SK-N-SH treated with all-trans-retinoic acid at 6 μM for 48 hours (cell line): ENCODE data around the gene ARIH2.
"Not testable (repeated sequence)": the region's sequence is repeated elsewhere in the genome, so short reads cannot be mapped to it uniquely, and the experiment has no call there.

Experiments used
- ATAC-seq: fragments of 200-7000 bp; cut with Tn5 transposase; 3 replicates; pipeline ENCODE4 v1.9.1; 2020; ENCODE audit warnings: mild to moderate bottlenecking, moderate library complexity
- ARNTL ChIP-seq: fragments of 450-650 bp; formaldehyde crosslinking; IDR thresholded peaks from 2 replicates; pipeline ENCODE4 v1.5.0; 2020; ENCODE audit warnings: low read depth, mild to moderate bottlenecking, moderate library complexity, borderline replicate concordance
- BACH2 ChIP-seq: fragments of 250-450 bp; sonication (Bioruptor Pico); IDR thresholded peaks from 2 replicates; pipeline ENCODE4 v1.9.0; 2021; ENCODE audit warnings: mild to moderate bottlenecking, borderline replicate concordance
- CSRNP3 ChIP-seq: fragments of 250-450 bp; sonication (Bioruptor Pico); IDR thresholded peaks from 2 replicates; pipeline ENCODE4 v1.5.1; 2021; ENCODE audit warnings: mild to moderate bottlenecking, moderate library complexity
- ESRRG ChIP-seq: fragments of 250-450 bp; sonication (Bioruptor Pico); IDR thresholded peaks from 2 replicates; pipeline ENCODE4 v1.6.1; 2021; ENCODE audit warnings: mild to moderate bottlenecking
- GLIS3 ChIP-seq: fragments of 250-450 bp; sonication (Bioruptor Pico); IDR thresholded peaks from 2 replicates; pipeline ENCODE4 v1.5.0; 2020; ENCODE audit warnings: mild to moderate bottlenecking, moderate library complexity
- ISL1 ChIP-seq: fragments of 250-450 bp; sonication (Bioruptor Pico); IDR thresholded peaks from 2 replicates; pipeline ENCODE4 v2.1.2; 2022; ENCODE audit warnings: mild to moderate bottlenecking, moderate library complexity
- OSR1 ChIP-seq: fragments of 250-450 bp; sonication (Bioruptor Pico); IDR thresholded peaks from 2 replicates; pipeline ENCODE4 v1.8.0; 2022; ENCODE audit warnings: moderate library complexity, mild to moderate bottlenecking, inconsistent platforms
- PPARA ChIP-seq: fragments of 250-450 bp; sonication (Bioruptor Pico); IDR thresholded peaks from 2 replicates; pipeline ENCODE4 v1.5.0; 2020; ENCODE audit warnings: mild to moderate bottlenecking, borderline replicate concordance
- RARB ChIP-seq: fragments of 250-450 bp; sonication (Bioruptor Pico); IDR thresholded peaks from 2 replicates; pipeline ENCODE4 v1.8.0; 2021; ENCODE audit warnings: mild to moderate bottlenecking, moderate library complexity
- TCF4 ChIP-seq: fragments of 250-450 bp; sonication (Bioruptor Pico); IDR thresholded peaks from 2 replicates; pipeline ENCODE4 v1.8.0; 2021; ENCODE audit warnings: mild to moderate bottlenecking, moderate library complexity, borderline replicate concordance
- TOX ChIP-seq: fragments of 250-450 bp; sonication (Bioruptor Pico); IDR thresholded peaks from 2 replicates; pipeline ENCODE4 v1.8.0; 2021; ENCODE audit warnings: mild to moderate bottlenecking, moderate library complexity, borderline replicate concordance
- ZC3H10 ChIP-seq: fragments of 250-450 bp; sonication (Bioruptor Pico); IDR thresholded peaks from 2 replicates; pipeline ENCODE4 v1.5.1; 2021; ENCODE audit warnings: mild to moderate bottlenecking, moderate library complexity
- ZFP3 ChIP-seq: fragments of 250-450 bp; sonication (Bioruptor Pico); IDR thresholded peaks from 2 replicates; pipeline ENCODE4 v1.5.0; 2020; ENCODE audit warnings: mild to moderate bottlenecking, moderate library complexity
- ZFP30 ChIP-seq: fragments of 450-650 bp; formaldehyde crosslinking; IDR thresholded peaks from 2 replicates; pipeline ENCODE4 v1.5.0; 2022; ENCODE audit warnings: mild to moderate bottlenecking, moderate library complexity
- ZNF565 ChIP-seq: fragments of 450-650 bp; formaldehyde crosslinking; conservative IDR thresholded peaks from 2 replicates; pipeline ENCODE4 v1.5.0; 2020; ENCODE audit warnings: low read depth, mild to moderate bottlenecking, moderate library complexity
- ZNF70 ChIP-seq: fragments of 450-650 bp; formaldehyde crosslinking; IDR thresholded peaks from 2 replicates; pipeline ENCODE4 v1.5.0; 2020; ENCODE audit warnings: mild to moderate bottlenecking, moderate library complexity
- ZNF8 ChIP-seq: fragments of 450-650 bp; formaldehyde crosslinking; IDR thresholded peaks from 2 replicates; pipeline ENCODE4 v1.5.0; 2020; ENCODE audit warnings: mild to moderate bottlenecking, moderate library complexity
- TF ChIP-seq, protein P1 (sequence below): fragments of 250-450 bp; sonication (Bioruptor Pico); IDR thresholded peaks from 2 replicates; pipeline ENCODE4 v1.5.1; 2020; ENCODE audit warnings: low read depth, mild to moderate bottlenecking, moderate library complexity
- TF ChIP-seq, protein P2 (sequence below): fragments of 250-450 bp; sonication (Bioruptor Pico); IDR thresholded peaks from 2 replicates; pipeline ENCODE4 v1.8.0; 2020; ENCODE audit warnings: mild to moderate bottlenecking, moderate library complexity, borderline replicate concordance
- TF ChIP-seq, protein P3 (sequence below): fragments of 250-450 bp; sonication (Bioruptor Pico); IDR thresholded peaks from 2 replicates; pipeline ENCODE4 v1.8.0; 2021; ENCODE audit warnings: low read depth, mild to moderate bottlenecking, moderate library complexity, borderline replicate concordance

The ARIH2 gene

GRCh38 chr3:49006408-49007067 lies 87.9 kb downstream of the ARIH2 start (continued):
- no peak for TF ChIP-seq ISL1 (CRISPR knock-in tag)

DNA sequence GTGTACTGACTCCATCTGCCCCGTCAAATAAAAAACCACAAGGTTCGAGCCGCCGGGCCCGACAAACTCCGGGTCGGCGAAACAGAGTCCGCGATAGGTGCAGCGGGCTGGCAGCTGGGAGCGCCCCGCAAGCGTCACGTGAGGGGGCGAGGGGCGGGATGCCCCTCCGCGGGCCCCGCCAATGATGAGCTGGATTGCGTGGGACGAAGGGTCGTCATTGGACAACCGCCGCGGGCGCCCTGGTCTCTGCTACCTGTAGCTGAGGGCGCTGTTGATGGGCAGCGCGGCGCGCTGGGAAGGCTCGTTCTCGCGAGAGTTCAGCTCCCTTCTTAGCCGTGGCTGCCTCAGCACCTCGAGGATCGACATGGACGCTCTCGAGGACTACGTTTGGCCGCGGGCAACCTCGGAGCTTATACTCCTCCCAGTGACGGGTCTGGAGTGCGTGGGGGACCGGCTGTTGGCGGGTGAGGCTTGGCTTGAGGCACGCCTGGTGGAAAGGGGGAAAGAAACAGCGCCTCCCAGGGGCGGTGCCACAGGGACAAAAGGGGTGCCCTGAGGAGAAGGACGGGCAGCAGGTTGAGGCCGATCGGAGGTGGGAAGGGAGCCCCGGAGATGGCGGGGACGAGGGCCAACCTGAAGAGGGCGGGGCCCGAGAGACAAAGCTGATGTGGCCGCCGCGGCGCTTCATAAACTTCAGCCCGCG lies 88.6 kb downstream of the ARIH2 start, which contains the start of gene WDR6:
WDR6 (plus strand) TSS at position 324 of the 703 bp plus-strand sequence; CDS start at position 365, 41 bp downstream.
- TF ChIP-seq TOX (CRISPR knock-in tag) = no peak
- TF ChIP-seq, protein P1, sequence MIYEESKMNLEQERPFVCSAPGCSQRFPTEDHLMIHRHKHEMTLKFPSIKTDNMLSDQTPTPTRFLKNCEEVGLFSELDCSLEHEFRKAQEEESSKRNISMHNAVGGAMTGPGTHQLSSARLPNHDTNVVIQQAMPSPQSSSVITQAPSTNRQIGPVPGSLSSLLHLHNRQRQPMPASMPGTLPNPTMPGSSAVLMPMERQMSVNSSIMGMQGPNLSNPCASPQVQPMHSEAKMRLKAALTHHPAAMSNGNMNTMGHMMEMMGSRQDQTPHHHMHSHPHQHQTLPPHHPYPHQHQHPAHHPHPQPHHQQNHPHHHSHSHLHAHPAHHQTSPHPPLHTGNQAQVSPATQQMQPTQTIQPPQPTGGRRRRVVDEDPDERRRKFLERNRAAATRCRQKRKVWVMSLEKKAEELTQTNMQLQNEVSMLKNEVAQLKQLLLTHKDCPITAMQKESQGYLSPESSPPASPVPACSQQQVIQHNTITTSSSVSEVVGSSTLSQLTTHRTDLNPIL (CRISPR knock-in tag) = no peak
- TF ChIP-seq ZNF8 (CRISPR knock-in tag) = no peak
- TF ChIP-seq PPARA = no peak
- TF ChIP-seq BACH2 (CRISPR knock-in tag) = no peak
- TF ChIP-seq ZNF565 (CRISPR knock-in tag) = no peak
- no peak for TF ChIP-seq TCF4
- TF ChIP-seq, protein P2, sequence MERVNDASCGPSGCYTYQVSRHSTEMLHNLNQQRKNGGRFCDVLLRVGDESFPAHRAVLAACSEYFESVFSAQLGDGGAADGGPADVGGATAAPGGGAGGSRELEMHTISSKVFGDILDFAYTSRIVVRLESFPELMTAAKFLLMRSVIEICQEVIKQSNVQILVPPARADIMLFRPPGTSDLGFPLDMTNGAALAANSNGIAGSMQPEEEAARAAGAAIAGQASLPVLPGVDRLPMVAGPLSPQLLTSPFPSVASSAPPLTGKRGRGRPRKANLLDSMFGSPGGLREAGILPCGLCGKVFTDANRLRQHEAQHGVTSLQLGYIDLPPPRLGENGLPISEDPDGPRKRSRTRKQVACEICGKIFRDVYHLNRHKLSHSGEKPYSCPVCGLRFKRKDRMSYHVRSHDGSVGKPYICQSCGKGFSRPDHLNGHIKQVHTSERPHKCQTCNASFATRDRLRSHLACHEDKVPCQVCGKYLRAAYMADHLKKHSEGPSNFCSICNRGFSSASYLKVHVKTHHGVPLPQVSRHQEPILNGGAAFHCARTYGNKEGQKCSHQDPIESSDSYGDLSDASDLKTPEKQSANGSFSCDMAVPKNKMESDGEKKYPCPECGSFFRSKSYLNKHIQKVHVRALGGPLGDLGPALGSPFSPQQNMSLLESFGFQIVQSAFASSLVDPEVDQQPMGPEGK (CRISPR knock-in tag) = no peak
- no peak for TF ChIP-seq ZNF70 (CRISPR knock-in tag)
- TF ChIP-seq RARB (CRISPR knock-in tag) = no peak
- no peak for TF ChIP-seq ARNTL (CRISPR knock-in tag)
- TF ChIP-seq ZC3H10 = no peak
- ATAC-seq = peak; percentile 93

DNA sequence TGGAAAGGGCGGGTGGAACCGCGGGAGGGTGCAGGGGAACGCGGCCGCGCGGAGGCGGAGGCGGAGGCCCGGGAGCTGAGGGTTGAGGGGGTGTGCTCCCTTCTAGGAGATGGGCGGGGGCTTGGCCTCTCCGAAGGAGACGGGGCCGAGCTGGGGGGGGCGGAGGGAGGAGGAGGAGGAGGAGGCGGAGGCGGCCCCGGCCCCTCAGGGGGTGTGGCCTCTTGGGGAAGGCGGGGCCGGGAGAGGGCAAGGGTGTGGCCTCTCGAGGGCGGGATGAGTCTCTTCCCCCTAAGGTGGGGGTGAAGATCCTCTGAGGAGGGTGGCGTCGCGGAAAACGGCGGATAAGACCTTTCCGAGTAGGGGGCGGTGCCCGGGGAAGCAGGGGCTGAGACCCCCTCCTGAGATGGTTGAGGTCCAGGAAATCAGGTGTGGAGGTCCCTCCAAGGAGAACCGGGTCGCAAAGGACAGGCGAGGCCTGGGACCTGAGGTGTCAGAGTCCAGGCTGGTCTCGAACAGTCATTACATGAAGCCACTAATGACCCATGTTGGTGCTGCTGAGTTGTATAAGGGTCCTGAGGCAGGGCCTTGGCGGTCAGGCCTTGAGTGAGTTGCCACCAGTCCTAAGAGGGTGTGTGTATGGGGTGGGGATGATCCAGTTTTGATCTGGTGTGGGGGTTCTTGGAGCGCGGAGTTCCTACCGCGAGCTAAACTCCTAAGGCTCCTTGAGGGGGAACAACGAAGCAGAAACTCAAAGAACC lies 89.3 kb downstream of the ARIH2 start:
- TF ChIP-seq ZNF70 (CRISPR knock-in tag) = no peak
- TF ChIP-seq, protein P1 (CRISPR knock-in tag) = no peak
- no peak for TF ChIP-seq ZFP3 (CRISPR knock-in tag)
- no peak for TF ChIP-seq GLIS3 (CRISPR knock-in tag)
- ATAC-seq = peak; percentile 72

- ATAC-seq = not testable (repeated sequence)
Measured at GRCh38 chr3:49008627-49009026, 90.0 kb downstream of the ARIH2 start.

DNA sequence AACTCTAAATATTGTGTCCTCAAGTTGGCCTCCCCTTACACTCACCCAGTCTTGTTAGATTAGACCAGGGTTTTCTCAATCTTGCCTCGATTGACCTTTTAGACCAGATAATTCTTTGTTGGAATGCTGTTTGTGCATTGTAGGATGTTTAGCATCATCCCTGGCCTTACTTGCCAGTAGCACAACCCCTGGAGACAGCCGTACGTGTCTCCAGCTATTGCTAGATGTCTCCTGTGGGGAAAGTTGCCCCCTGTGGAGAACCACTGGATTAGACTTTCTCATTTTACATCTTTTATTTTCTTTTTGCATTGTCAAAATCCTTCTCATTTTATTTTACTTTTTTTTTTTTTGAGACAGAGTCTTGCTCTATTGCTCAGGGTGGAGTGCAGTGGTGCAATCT lies 90.8 kb downstream of the ARIH2 start:
- TF ChIP-seq ZFP30 (no peak), ESRRG (CRISPR knock-in tag) (no peak), TOX (CRISPR knock-in tag) (no peak), ZNF70 (CRISPR knock-in tag) (no peak), ARNTL (CRISPR knock-in tag) (no peak), GLIS3 (CRISPR knock-in tag) (no peak), ZNF565 (CRISPR knock-in tag) (no peak), ZC3H10 (no peak), OSR1 (CRISPR knock-in tag) (no peak), RARB (CRISPR knock-in tag) (no peak), BACH2 (CRISPR knock-in tag) (no peak), CSRNP3 (CRISPR knock-in tag) (no peak), ZNF8 (CRISPR knock-in tag) (no peak), TCF4 (no peak), ISL1 (CRISPR knock-in tag) (no peak)
- TF ChIP-seq, protein P3, sequence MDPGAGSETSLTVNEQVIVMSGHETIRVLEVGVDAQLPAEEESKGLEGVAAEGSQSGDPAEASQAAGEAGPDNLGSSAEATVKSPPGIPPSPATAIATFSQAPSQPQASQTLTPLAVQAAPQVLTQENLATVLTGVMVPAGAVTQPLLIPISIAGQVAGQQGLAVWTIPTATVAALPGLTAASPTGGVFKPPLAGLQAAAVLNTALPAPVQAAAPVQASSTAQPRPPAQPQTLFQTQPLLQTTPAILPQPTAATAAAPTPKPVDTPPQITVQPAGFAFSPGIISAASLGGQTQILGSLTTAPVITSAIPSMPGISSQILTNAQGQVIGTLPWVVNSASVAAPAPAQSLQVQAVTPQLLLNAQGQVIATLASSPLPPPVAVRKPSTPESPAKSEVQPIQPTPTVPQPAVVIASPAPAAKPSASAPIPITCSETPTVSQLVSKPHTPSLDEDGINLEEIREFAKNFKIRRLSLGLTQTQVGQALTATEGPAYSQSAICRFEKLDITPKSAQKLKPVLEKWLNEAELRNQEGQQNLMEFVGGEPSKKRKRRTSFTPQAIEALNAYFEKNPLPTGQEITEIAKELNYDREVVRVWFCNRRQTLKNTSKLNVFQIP = no peak
- TF ChIP-seq, protein P2 (CRISPR knock-in tag) = no peak
- ATAC-seq = no peak
